Measurements from ENCODE around the gene KIAA0825.
A peak's percentile ranks its signal among the peaks of the same experiment; 100 is the strongest.

The KIAA0825 gene

GRCh38 chr5:94571415-94571814 lies 47.0 kb downstream of the KIAA0825 start:
- TF ChIP-seq POLR2A (IDR thresholded peaks at IDR 0.05; ENCODE audit: extremely low read depth, insufficient read length) (no peak), CTCF (IDR thresholded peaks at IDR 0.05; ENCODE audit: low read depth, low read length) (no peak), MAX (IDR thresholded peaks at IDR 0.05; ENCODE audit: low read depth, low read length) (no peak), MYC (IDR thresholded peaks at IDR 0.05; ENCODE audit: low read depth, low read length) (no peak)
- no peak overlapping the region for H3K4me3 ChIP-seq (ENCODE audit: low read depth, low read length)
- DNase-seq (ENCODE audit: low read depth) = no peak

- TF ChIP-seq CTCF (IDR thresholded peaks at IDR 0.05; ENCODE audit: low read depth, low read length) (no peak), MAX (IDR thresholded peaks at IDR 0.05; ENCODE audit: low read depth, low read length) (no peak), MYC (IDR thresholded peaks at IDR 0.05; ENCODE audit: low read depth, low read length) (no peak), POLR2A (IDR thresholded peaks at IDR 0.05; ENCODE audit: extremely low read depth, insufficient read length) (no peak)
- no peak for DNase-seq (ENCODE audit: low read depth)
- H3K4me3 ChIP-seq (ENCODE audit: low read depth, low read length) = no peak overlapping the region
These were observed 53.6 kb downstream of the KIAA0825 start for GRCh38 chr5:94564812-94565211.

GRCh38 chr5:94562327-94562971 lies 56.0 kb downstream of the KIAA0825 start:
- no peak for TF ChIP-seq MYC (IDR thresholded peaks at IDR 0.05; ENCODE audit: low read depth, low read length)
- no peak for DNase-seq (ENCODE audit: low read depth)
- no peak overlapping the region for H3K4me3 ChIP-seq (ENCODE audit: low read depth, low read length)

- no peak overlapping the region for H3K4me3 ChIP-seq (ENCODE audit: low read depth, low read length)
- TF ChIP-seq POLR2A (IDR thresholded peaks at IDR 0.05; ENCODE audit: extremely low read depth, insufficient read length) (no peak), CTCF (IDR thresholded peaks at IDR 0.05; ENCODE audit: low read depth, low read length) (no peak), MYC (IDR thresholded peaks at IDR 0.05; ENCODE audit: low read depth, low read length) (no peak), MAX (IDR thresholded peaks at IDR 0.05; ENCODE audit: low read depth, low read length) (no peak)
- DNase-seq (ENCODE audit: low read depth) = no peak
These were observed 60.4 kb downstream of the KIAA0825 start for GRCh38 chr5:94558028-94558427.

GRCh38 chr5:94551858-94552257 lies 66.5 kb downstream of the KIAA0825 start:
- H3K4me3 ChIP-seq (ENCODE audit: low read depth, low read length) = no peak overlapping the region
- no peak for DNase-seq (ENCODE audit: low read depth)
- TF ChIP-seq POLR2A (IDR thresholded peaks at IDR 0.05; ENCODE audit: extremely low read depth, insufficient read length) (no peak), CTCF (IDR thresholded peaks at IDR 0.05; ENCODE audit: low read depth, low read length) (no peak), MYC (IDR thresholded peaks at IDR 0.05; ENCODE audit: low read depth, low read length) (no peak), MAX (IDR thresholded peaks at IDR 0.05; ENCODE audit: low read depth, low read length) (no peak)

- no peak overlapping the region for H3K4me3 ChIP-seq (ENCODE audit: low read depth, low read length)
- TF ChIP-seq MAX (IDR thresholded peaks at IDR 0.05; ENCODE audit: low read depth, low read length) = no peak
- no peak for TF ChIP-seq CTCF (IDR thresholded peaks at IDR 0.05; ENCODE audit: low read depth, low read length)
- TF ChIP-seq MYC (IDR thresholded peaks at IDR 0.05; ENCODE audit: low read depth, low read length) = no peak
- TF ChIP-seq POLR2A (IDR thresholded peaks at IDR 0.05; ENCODE audit: extremely low read depth, insufficient read length) = no peak
- peak; percentile 83 for DNase-seq (ENCODE audit: low read depth)
These were observed 72.4 kb downstream of the KIAA0825 start for GRCh38 chr5:94545870-94546625.
